Activated CD8-positive, alpha-beta memory T cell treated with anti-CD3 and anti-CD28 coated beads for 4 hours (primary cell): ENCODE data around the gene MIEF1.

ENCODE experiments used
- DNase-seq, 2 donors: peaks; one replicate each; pipeline ENCODE4 v3.0.0-alpha.2; 2020; ENCODE audit warnings: low read depth in 2 of 2

The MIEF1 gene

GRCh38 chr22:39502109-39502788 lies at the start of gene MIEF1:
Gene MIEF1, plus strand, starts transcription at chr22:39502290. Its CDS starts 9,005 bp downstream, at chr22:39511295.
- peak; percentile 84 for DNase-seq

GRCh38 chr22:39452740-39453040 lies 49.4 kb upstream of the MIEF1 start:
- DNase-seq = no peak

GRCh38 chr22:39453765-39454378 lies 48.2 kb upstream of the MIEF1 start:
- no peak for DNase-seq

- no peak for DNase-seq
Observed at GRCh38 chr22:39454385-39454871, 47.7 kb upstream of the MIEF1 start.

GRCh38 chr22:39456522-39457197 lies 45.4 kb upstream of the MIEF1 start, which contains the start of gene MGAT3:
Gene MGAT3, plus strand, starts transcription at chr22:39457012. Its CDS starts 30,336 bp downstream, at chr22:39487348.
- DNase-seq = no peak

- no peak for DNase-seq
Observed at GRCh38 chr22:39457198-39457555, 44.9 kb upstream of the MIEF1 start.

- DNase-seq = no peak
Observed at GRCh38 chr22:39457556-39458443, 44.3 kb upstream of the MIEF1 start.

GRCh38 chr22:39458444-39459083 lies 43.5 kb upstream of the MIEF1 start:
- DNase-seq = no peak

- DNase-seq = no peak
Observed at GRCh38 chr22:39459681-39460080, 42.4 kb upstream of the MIEF1 start.

GRCh38 chr22:39462443-39463221 lies 39.5 kb upstream of the MIEF1 start:
- no peak for DNase-seq

GRCh38 chr22:39463277-39463676 lies 38.8 kb upstream of the MIEF1 start:
- no peak for DNase-seq

GRCh38 chr22:39463931-39464390 lies 38.1 kb upstream of the MIEF1 start:
- DNase-seq = no peak

- no peak for DNase-seq
Observed at GRCh38 chr22:39466228-39467006, 35.7 kb upstream of the MIEF1 start.

- DNase-seq = no peak
Observed at GRCh38 chr22:39467390-39467895, 34.6 kb upstream of the MIEF1 start.

- no peak for DNase-seq
Observed at GRCh38 chr22:39468487-39469325, 33.4 kb upstream of the MIEF1 start.

- DNase-seq = no peak
Observed at GRCh38 chr22:39469326-39469680, 32.8 kb upstream of the MIEF1 start.

- DNase-seq = no peak
Observed at GRCh38 chr22:39469681-39470450, 32.2 kb upstream of the MIEF1 start.
